ENCODE measurements around the gene LDHD. TPM values are rescaled to one million over a fixed set of nuclear protein-coding genes. Genes with fewer than 3 reads are reported as not detected.

Gene LDHD
- total and polyA plus RNA-seq, 2 of the 13 experiments (the other 11 are each of a cell fraction or from before 2014, with no cell fraction given), result 9.1 to 9.8 TPM

DNA sequence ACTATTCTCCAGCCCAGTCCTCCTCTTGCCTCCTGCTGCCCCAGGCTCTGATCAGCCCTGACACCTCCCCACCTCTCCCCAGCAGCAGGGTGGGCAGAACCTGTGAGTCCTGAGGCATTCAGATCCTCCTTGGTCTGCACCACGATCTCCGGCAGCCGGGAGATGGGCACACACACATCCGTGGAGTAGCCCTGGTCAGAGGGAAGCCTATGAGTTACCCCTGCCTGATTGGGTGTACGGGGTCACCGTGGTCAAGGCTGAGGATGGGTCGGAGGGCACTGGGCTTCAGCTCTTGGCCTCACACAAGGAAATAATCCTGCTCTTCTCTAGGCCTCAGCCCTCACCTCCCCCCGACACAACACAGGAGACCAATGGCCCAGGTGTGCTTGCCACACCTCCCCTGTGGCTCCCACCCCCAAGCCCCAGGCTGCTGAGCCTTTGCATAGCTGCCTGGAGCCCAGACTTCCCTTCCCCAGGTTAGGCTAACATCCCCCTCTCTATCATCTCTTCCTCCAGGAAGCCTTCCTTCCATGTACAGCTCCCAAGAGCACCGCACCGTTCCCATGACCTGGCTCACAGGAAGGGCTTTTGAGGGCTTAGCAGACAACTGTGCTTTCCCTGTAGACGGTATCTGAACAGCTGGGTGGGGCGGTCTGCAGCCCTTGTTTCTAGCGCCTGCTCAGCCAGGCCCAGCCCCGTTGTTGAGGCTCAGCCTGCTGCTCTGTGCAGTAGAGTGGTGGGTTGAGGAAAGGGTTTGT lies 3.7 kb downstream of the LDHD start (continued):
- peak; percentile 87 for TF ChIP-seq ZBTB33 (CRISPR knock-in tag; IDR thresholded peaks at IDR 0.05)
- peak; percentile 81 for TF ChIP-seq RBM22 (optimal IDR thresholded peaks at IDR 0.05; ENCODE audit: low read length)
- no peak for TF ChIP-seq MBD4 (IDR thresholded peaks at IDR 0.05; ENCODE audit: borderline replicate concordance, low read length)
- TF ChIP-seq NONO (IDR thresholded peaks at IDR 0.05), result no peak
- TF ChIP-seq NONO (CRISPR knock-in tag; conservative IDR thresholded peaks at IDR 0.05), result 0 out of 2 replicates have a peak, but pooled peaks have one; percentile 21
- TF ChIP-seq ZNF367 (CRISPR knock-in tag; IDR thresholded peaks at IDR 0.05; ENCODE audit: borderline replicate concordance), result no peak
- TF ChIP-seq ZNF580 (CRISPR knock-in tag; IDR thresholded peaks at IDR 0.05; ENCODE audit: borderline replicate concordance, low read depth), result no peak
- TF ChIP-seq KMT2A (CRISPR knock-in tag; IDR thresholded peaks at IDR 0.05), result no peak
- no peak for TF ChIP-seq ZNF34 (CRISPR knock-in tag; IDR thresholded peaks at IDR 0.05; ENCODE audit: borderline replicate concordance)
- TF ChIP-seq RCOR2 (CRISPR knock-in tag; IDR thresholded peaks at IDR 0.05), result no peak
- TF ChIP-seq ZMAT3 (CRISPR knock-in tag; conservative IDR thresholded peaks at IDR 0.05), result no peak
- no peak for TF ChIP-seq DNMT3B (CRISPR knock-in tag; conservative IDR thresholded peaks at IDR 0.05)
- no peak for TF ChIP-seq SP4 (CRISPR knock-in tag; IDR thresholded peaks at IDR 0.05)
- no peak for TF ChIP-seq ZNF703 (CRISPR knock-in tag; IDR thresholded peaks at IDR 0.05; ENCODE audit: borderline replicate concordance)
- TF ChIP-seq ZNF12 (CRISPR knock-in tag; IDR thresholded peaks at IDR 0.05), result no peak
- TF ChIP-seq, protein P1, sequence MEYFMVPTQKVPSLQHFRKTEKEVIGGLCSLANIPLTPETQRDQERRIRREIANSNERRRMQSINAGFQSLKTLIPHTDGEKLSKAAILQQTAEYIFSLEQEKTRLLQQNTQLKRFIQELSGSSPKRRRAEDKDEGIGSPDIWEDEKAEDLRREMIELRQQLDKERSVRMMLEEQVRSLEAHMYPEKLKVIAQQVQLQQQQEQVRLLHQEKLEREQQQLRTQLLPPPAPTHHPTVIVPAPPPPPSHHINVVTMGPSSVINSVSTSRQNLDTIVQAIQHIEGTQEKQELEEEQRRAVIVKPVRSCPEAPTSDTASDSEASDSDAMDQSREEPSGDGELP (IDR thresholded peaks at IDR 0.05; ENCODE audit: borderline replicate concordance, low read depth), result peak; percentile 11; the same call in 1 of the 2 replicates
- TF ChIP-seq CAMTA2 (CRISPR knock-in tag; IDR thresholded peaks at IDR 0.05; ENCODE audit: borderline replicate concordance), result no peak
- TF ChIP-seq ZNF777 (CRISPR knock-in tag; IDR thresholded peaks at IDR 0.05), result no peak
- no peak for TF ChIP-seq MAFG (CRISPR knock-in tag; IDR thresholded peaks at IDR 0.05)
- peak; percentile 16; the same call in 1 of the 2 replicates for TF ChIP-seq PAXIP1 (CRISPR knock-in tag; conservative IDR thresholded peaks at IDR 0.05)
- TF ChIP-seq ZNF101 (CRISPR knock-in tag; IDR thresholded peaks at IDR 0.05; ENCODE audit: borderline replicate concordance, low read depth), result no peak
- TF ChIP-seq JDP2 (CRISPR knock-in tag; IDR thresholded peaks at IDR 0.05; ENCODE audit: borderline replicate concordance), result no peak
- TF ChIP-seq ZNF333 (CRISPR knock-in tag; IDR thresholded peaks at IDR 0.05; ENCODE audit: borderline replicate concordance), result 0 out of 2 replicates have a peak, but pooled peaks have one; percentile 30
- TF ChIP-seq, protein P2, sequence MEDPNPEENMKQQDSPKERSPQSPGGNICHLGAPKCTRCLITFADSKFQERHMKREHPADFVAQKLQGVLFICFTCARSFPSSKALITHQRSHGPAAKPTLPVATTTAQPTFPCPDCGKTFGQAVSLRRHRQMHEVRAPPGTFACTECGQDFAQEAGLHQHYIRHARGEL (CRISPR knock-in tag; IDR thresholded peaks at IDR 0.05), result 0 out of 2 replicates have a peak, but pooled peaks have one; percentile 76
